GM12878 (cell line): Measurements from ENCODE around the gene REEP1. TPM values are rescaled to one million over a fixed set of nuclear protein-coding genes. Genes with fewer than 3 reads are reported as not detected.

Experiments
- ATAC-seq: fragments of 200-7000 bp; cut with Tn5 transposase; 3 replicates; pipeline ENCODE4 v1.9.1; 2020; ENCODE audit warnings: mild to moderate bottlenecking, moderate library complexity
- BruUV-seq: library from RNA; stranded (reverse); fragments of 400-500 nt; replicated peaks from 2 replicates; lab custom pipeline; 2021; lab: Mats Ljungman, UMichigan
- CTCF ChIA-PET: fragments of 300-600 bp; sonication (Branson Sonifier 250); formaldehyde crosslinking; extraction: SDS; loops from one replicate; lab custom pipeline; 2021; ENCODE audit warnings: inconsistent platforms; lab: Yijun Ruan, JAX
- POLR2A ChIA-PET: fragments of 350-600 bp; formaldehyde crosslinking; extraction: SDS; loops from one replicate; lab custom pipeline; 2021; ENCODE audit warnings: inconsistent platforms; lab: Charles Lee
- RAD21 ChIA-PET: fragments of 300-600 bp; sonication (Branson Sonifier 250); formaldehyde crosslinking; loops from one replicate; lab custom pipeline; 2023; ENCODE audit warnings: antibody characterized with exemption; ENCODE audit not compliant: unreplicated experiment; lab: Charles Lee
- SMC1A ChIA-PET: fragments of 300-600 bp; sonication (Branson Sonifier 250); formaldehyde crosslinking; loops from one replicate; lab custom pipeline; 2023; ENCODE audit not compliant: unreplicated experiment, uncharacterized antibody; lab: Charles Lee
- DNase-seq: peaks from one replicate; pipeline ENCODE4 v3.0.0-alpha.2; 2011; ENCODE audit warnings: low read depth, low spot score
- FAIRE-seq: peaks from 3 replicates; lab custom pipeline; 2011; peaks lifted over from hg19 to GRCh38; lab: Jason Lieb, UNC
- H2AFZ ChIP-seq: 2 replicates; pipeline ENCODE4 v1.6.0; 2011; ENCODE audit warnings: low read depth, low read length, control low read depth; ENCODE audit not compliant: control insufficient read depth
- H3K27ac ChIP-seq: 2 replicates; pipeline ENCODE4 v1.5.1; 2011; ENCODE audit warnings: control low read depth; ENCODE audit not compliant: control insufficient read depth, insufficient read depth
- H3K27me3 ChIP-seq, 2 experiments: replicated peaks in 1 of 2; 2 replicates each; pipeline versions ENCODE4 v1.6.0 to v1.6.1; 2011; ENCODE audit warnings: low read length in 1 of 2; ENCODE audit not compliant: control insufficient read depth in 2 of 2, insufficient read depth in 2 of 2
- H3K36me3 ChIP-seq, 2 experiments: 2 replicates each; pipeline ENCODE4 v1.5.1; 2011; ENCODE audit warnings: low read length in 1 of 2; ENCODE audit not compliant: control insufficient read depth in 2 of 2, insufficient read depth in 2 of 2
- H3K4me1 ChIP-seq: 2 replicates; pipeline ENCODE4 v1.6.1; 2011; ENCODE audit warnings: mild to moderate bottlenecking, low read length, moderate library complexity, mixed read lengths; ENCODE audit not compliant: control insufficient read depth, insufficient read depth
- H3K4me2 ChIP-seq: 2 replicates; pipeline ENCODE4 v1.6.0; 2011; ENCODE audit warnings: control low read depth; ENCODE audit not compliant: control insufficient read depth, insufficient read depth
- H3K4me3 ChIP-seq: fragments of 200-600 bp; sonication (generic); 2 replicates; pipeline ENCODE4 v1.5.1; 2016
- H3K79me2 ChIP-seq: 2 replicates; pipeline ENCODE4 v1.6.0; 2011; ENCODE audit warnings: low read length; ENCODE audit not compliant: control insufficient read depth, insufficient read depth
- H3K9ac ChIP-seq: 2 replicates; pipeline ENCODE4 v1.8.0; 2011; ENCODE audit warnings: low read length, control low read depth, mixed read lengths; ENCODE audit not compliant: control insufficient read depth, insufficient read depth
- H3K9me3 ChIP-seq: replicated peaks from 3 replicates; pipeline ENCODE4 v1.5.1; 2011; ENCODE audit warnings: mild to moderate bottlenecking, low read length; ENCODE audit not compliant: control insufficient read depth, insufficient read depth
- H4K20me1 ChIP-seq: 2 replicates; pipeline ENCODE4 v1.6.0; 2011; ENCODE audit not compliant: control insufficient read depth, insufficient read depth
- BACH1 ChIP-seq: fragments of 450-650 bp; IDR thresholded peaks from 2 replicates; pipeline ENCODE4 v1.6.1; 2017; ENCODE audit warnings: mild to moderate bottlenecking, borderline replicate concordance
- CBFB ChIP-seq: IDR thresholded peaks from 2 replicates; pipeline ENCODE4 v1.6.1; 2016; ENCODE audit warnings: antibody characterized with exemption, low read depth
- FOS ChIP-seq: IDR thresholded peaks from 3 replicates; pipeline ENCODE4 v1.6.1; 2011; ENCODE audit warnings: borderline replicate concordance; ENCODE audit not compliant: insufficient read length; ENCODE audit errors: extremely low read depth
- IKZF2 ChIP-seq, 2 experiments: fragments of 450-650 bp; IDR thresholded peaks; 2 replicates each; pipeline ENCODE4 v1.6.1; 2017; ENCODE audit warnings: mild to moderate bottlenecking in 2 of 2, moderate library complexity in 2 of 2
- KLF5 ChIP-seq: fragments of 450-650 bp; IDR thresholded peaks from 2 replicates; pipeline ENCODE4 v1.6.1; 2014; ENCODE audit warnings: mild to moderate bottlenecking; ENCODE audit not compliant: partially characterized antibody
- MAX ChIP-seq: IDR thresholded peaks from 2 replicates; pipeline ENCODE4 v1.6.1; 2012; ENCODE audit warnings: low read depth, low read length, improper control_type of control experiment
- NRF1 ChIP-seq: conservative IDR thresholded peaks from 2 replicates; pipeline ENCODE4 v1.6.1; 2011; ENCODE audit warnings: mild to moderate bottlenecking, low read depth, low read length, improper control_type of control experiment
- PAX8 ChIP-seq: fragments of 450-650 bp; IDR thresholded peaks from 2 replicates; pipeline ENCODE4 v1.6.1; 2017; ENCODE audit warnings: mild to moderate bottlenecking, moderate library complexity
- SPI1 ChIP-seq: IDR thresholded peaks from 2 replicates; pipeline ENCODE4 v1.6.1; 2011; ENCODE audit warnings: low read depth, mild to moderate bottlenecking, low read length, moderate library complexity, borderline replicate concordance; ENCODE audit not compliant: insufficient read depth
- SREBF1 ChIP-seq: IDR thresholded peaks from 2 replicates; pipeline ENCODE4 v1.6.1; 2012; ENCODE audit warnings: mild to moderate bottlenecking, low read length
- ZBED1 ChIP-seq: IDR thresholded peaks from 2 replicates; pipeline ENCODE4 v1.6.1; 2016; ENCODE audit warnings: borderline replicate concordance
- ZNF207 ChIP-seq: fragments of 450-650 bp; IDR thresholded peaks from 2 replicates; pipeline ENCODE4 v1.6.1; 2014; ENCODE audit warnings: antibody characterized with exemption, mild to moderate bottlenecking, borderline replicate concordance
- ZNF384 ChIP-seq: IDR thresholded peaks from 2 replicates; pipeline ENCODE4 v1.6.1; 2012; ENCODE audit warnings: low read depth, mild to moderate bottlenecking, low read length, improper control_type of control experiment, borderline replicate concordance
- WGBS: methylation state at CpG from one replicate; pipeline ENCODE4 v1.1.6; 2016; ENCODE audit warnings: low lambda C conversion rate; ENCODE audit not compliant: insufficient replicate concordance, insufficient coverage; ENCODE audit errors: missing lambda C conversion rate; 5-methylcytosine and 5-hydroxymethylcytosine counted together
- in situ Hi-C: fragments of 300-500 bp; cut with MboI; formaldehyde crosslinking; loops from 9 replicates; pipeline ENCODE4 v1.14.3; 2018; ENCODE audit warnings: mixed read lengths
- intact Hi-C: fragments of 100-400 bp; cut with micrococcal nuclease; formaldehyde crosslinking; loops from one replicate; pipeline ENCODE4 v1.14.2; 2022; ENCODE audit not compliant: unreplicated experiment
- polyA plus RNA-seq, 11 experiments: library from polyadenylated mRNA; depleted of rRNA in 4 of 11; unstranded in 6 of 11; stranded (reverse) in 5 of 11; fragments of >200 nt; fragmentation: Nextera tagmentation in 4 of 11; fragmentation: Illumina TruSeq in 1 of 11; extraction: Ambion mirVana in 4 of 11; extraction: Trizol in 1 of 11; gene quantifications; 1 replicate in 1 of 11; 2 replicates in 10 of 11; pipeline versions ENCODE4 v1.2.1 to v1.2.3, GENCODE V29; 2011 to 2016; ENCODE audit warnings: inconsistent platforms in 2 of 11, missing spikeins in 2 of 11, low read depth in 1 of 11
- total RNA-seq, 4 experiments: library from RNA; depleted of rRNA in 3 of 4; stranded (reverse); fragments of >200 nt in 3 of 4; fragmentation: Illumina TruSeq in 1 of 4; extraction: Trizol in 1 of 4; gene quantifications; 2 replicates each; pipeline versions ENCODE4 v1.2.1 to v1.2.3, GENCODE V29; 2013 to 2021
- TF ChIP-seq, protein P1 (sequence below): fragments of 450-650 bp; IDR thresholded peaks from 2 replicates; pipeline ENCODE4 v1.6.1; 2017; ENCODE audit warnings: mild to moderate bottlenecking, moderate library complexity

Gene REEP1
- total and polyA plus RNA-seq, 10 of the 15 experiments (the other 5 are each of a cell fraction or from before 2014, with no cell fraction given): 0.02 to 0.30 (median 0.09) TPM; not detected in 1

GRCh38 chr2:86357392-86357963 is 20.1 kb upstream of the REEP1 start:
- no peak for FAIRE-seq
- ATAC-seq: no peak
- WGBS: 68% methylated on average over 5 of the region's 5 CpGs
- H3K27me3 ChIP-seq: no peaks in the 10 kb centered on the region
- H3K79me2 ChIP-seq: no peaks in the 10 kb centered on the region
- no peak overlapping the region for H2AFZ ChIP-seq
- POLR2A ChIA-PET: no interaction called here
- H3K4me3 ChIP-seq: no peak overlapping the region
- no peak overlapping the region for H3K27ac ChIP-seq
- no peaks in the 10 kb centered on the region for H4K20me1 ChIP-seq
- H3K4me1 ChIP-seq: peaks cover 4% of the 10 kb centered on the region; the same call in 1 of the 2 replicates
- no peaks in the 10 kb centered on the region for H3K36me3 ChIP-seq
- RAD21 ChIA-PET: no interaction called here
- SMC1A ChIA-PET: interaction anchor here (1.6 to 1.7 kb wide), 2 partner anchors 9 to 24 kb away, joined by 4 to 6 read pairs; no protein-coding TSS in a partner anchor
- CTCF ChIA-PET: interaction anchor here (6.4 kb wide), 1 partner anchor 10 kb away, joined by 36 read pairs; no protein-coding TSS in a partner anchor
- TF ChIP-seq MAX (no peak), PAX8 (no peak), SREBF1 (no peak), CBFB (no peak), KLF5 (no peak), SPI1 (no peak), BACH1 (no peak), ZNF384 (no peak), ZNF207 (no peak), IKZF2 (IDR thresholded peaks at IDR 0.05) (no peak), ZBED1 (no peak), NRF1 (no peak), FOS (no peak)
- TF ChIP-seq, protein P1, sequence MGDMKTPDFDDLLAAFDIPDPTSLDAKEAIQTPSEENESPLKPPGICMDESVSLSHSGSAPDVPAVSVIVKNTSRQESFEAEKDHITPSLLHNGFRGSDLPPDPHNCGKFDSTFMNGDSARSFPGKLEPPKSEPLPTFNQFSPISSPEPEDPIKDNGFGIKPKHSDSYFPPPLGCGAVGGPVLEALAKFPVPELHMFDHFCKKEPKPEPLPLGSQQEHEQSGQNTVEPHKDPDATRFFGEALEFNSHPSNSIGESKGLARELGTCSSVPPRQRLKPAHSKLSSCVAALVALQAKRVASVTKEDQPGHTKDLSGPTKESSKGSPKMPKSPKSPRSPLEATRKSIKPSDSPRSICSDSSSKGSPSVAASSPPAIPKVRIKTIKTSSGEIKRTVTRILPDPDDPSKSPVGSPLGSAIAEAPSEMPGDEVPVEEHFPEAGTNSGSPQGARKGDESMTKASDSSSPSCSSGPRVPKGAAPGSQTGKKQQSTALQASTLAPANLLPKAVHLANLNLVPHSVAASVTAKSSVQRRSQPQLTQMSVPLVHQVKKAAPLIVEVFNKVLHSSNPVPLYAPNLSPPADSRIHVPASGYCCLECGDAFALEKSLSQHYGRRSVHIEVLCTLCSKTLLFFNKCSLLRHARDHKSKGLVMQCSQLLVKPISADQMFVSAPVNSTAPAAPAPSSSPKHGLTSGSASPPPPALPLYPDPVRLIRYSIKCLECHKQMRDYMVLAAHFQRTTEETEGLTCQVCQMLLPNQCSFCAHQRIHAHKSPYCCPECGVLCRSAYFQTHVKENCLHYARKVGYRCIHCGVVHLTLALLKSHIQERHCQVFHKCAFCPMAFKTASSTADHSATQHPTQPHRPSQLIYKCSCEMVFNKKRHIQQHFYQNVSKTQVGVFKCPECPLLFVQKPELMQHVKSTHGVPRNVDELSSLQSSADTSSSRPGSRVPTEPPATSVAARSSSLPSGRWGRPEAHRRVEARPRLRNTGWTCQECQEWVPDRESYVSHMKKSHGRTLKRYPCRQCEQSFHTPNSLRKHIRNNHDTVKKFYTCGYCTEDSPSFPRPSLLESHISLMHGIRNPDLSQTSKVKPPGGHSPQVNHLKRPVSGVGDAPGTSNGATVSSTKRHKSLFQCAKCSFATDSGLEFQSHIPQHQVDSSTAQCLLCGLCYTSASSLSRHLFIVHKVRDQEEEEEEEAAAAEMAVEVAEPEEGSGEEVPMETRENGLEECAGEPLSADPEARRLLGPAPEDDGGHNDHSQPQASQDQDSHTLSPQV: no peak
- H3K9me3 ChIP-seq: no peaks in the 10 kb centered on the region
- in situ Hi-C loops: no loop called here
- no peak for DNase-seq
- BruUV-seq: no TSS peak
- no peak overlapping the region for H3K9ac ChIP-seq
- intact Hi-C loops: no loop called here
- H3K4me2 ChIP-seq: no peak overlapping the region
